ENCODE data around the gene PDE6B.

The PDE6B gene

DNA sequence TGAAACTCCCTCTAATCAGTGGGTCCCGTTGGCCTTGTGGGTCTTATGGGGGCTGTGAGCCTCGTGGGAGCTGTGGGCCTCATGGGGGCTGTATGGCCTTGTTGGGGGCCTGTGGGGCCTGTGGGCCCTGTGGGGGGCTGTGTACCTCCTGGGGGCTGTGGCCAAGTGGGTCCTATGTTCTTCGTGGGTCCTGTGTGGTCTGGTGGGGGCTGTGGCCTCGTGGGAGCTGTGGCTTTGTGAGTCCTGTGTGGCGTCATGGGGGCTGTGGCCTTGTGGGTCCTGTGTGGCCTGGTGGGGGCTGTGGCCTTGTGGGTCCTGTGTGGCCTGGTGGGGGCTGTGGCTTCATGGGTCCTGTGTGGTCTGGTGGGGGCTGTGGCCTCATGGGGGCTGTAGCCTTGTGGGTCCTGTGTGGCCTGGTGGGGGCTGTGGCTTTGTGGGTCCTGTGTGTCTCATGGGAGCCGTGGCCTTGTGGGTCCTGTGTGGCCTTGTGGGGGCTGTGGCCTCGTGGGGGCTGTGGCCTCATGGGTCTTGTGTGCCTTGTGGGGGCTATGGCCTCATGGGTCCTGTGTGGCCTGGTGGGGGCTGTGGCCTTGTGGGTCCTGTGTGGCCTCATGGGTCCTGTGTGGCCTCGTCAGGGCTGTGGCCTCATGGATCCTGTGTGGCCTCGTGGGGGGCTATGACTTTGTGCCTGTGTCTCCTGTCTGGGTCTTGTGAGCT is 87.7 kb downstream of the PDE6B start:
- CTCF ChIA-PET: no interaction called here
- POLR2A ChIA-PET: no interaction called here
- DNase-seq (ENCODE audit: low read depth, low spot score): no peak
- H3K4me3 ChIP-seq (ENCODE audit: low read depth, low read length): no peak overlapping the region
- TF ChIP-seq, protein P1, sequence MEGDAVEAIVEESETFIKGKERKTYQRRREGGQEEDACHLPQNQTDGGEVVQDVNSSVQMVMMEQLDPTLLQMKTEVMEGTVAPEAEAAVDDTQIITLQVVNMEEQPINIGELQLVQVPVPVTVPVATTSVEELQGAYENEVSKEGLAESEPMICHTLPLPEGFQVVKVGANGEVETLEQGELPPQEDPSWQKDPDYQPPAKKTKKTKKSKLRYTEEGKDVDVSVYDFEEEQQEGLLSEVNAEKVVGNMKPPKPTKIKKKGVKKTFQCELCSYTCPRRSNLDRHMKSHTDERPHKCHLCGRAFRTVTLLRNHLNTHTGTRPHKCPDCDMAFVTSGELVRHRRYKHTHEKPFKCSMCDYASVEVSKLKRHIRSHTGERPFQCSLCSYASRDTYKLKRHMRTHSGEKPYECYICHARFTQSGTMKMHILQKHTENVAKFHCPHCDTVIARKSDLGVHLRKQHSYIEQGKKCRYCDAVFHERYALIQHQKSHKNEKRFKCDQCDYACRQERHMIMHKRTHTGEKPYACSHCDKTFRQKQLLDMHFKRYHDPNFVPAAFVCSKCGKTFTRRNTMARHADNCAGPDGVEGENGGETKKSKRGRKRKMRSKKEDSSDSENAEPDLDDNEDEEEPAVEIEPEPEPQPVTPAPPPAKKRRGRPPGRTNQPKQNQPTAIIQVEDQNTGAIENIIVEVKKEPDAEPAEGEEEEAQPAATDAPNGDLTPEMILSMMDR (IDR thresholded peaks at IDR 0.05; ENCODE audit: insufficient read depth, low read length, missing control alignments): no peak

DNA sequence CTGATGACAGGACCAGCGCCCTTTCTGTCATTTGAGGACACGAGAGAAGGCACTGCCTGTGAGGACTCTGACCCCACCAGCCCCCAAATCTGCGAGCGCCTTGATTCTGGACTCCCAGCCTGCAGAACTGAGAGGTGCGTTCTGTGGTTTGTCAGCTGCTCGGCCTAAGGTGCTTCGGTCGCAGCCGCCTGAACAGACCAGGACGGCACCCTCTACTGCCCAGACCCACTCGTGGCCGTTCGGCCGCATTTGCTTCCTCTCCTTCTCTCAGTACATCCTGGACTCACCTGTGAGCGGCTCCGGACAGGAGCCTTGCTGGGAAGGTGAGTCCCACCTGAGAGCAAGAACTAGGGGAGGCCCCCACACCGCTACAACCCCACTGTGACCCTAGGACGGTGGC is 88.7 kb downstream of the PDE6B start:
- POLR2A ChIA-PET: no interaction called here
- CTCF ChIA-PET: no interaction called here
- TF ChIP-seq, protein P1 (IDR thresholded peaks at IDR 0.05; ENCODE audit: insufficient read depth, low read length, missing control alignments): no peak
- H3K4me3 ChIP-seq (ENCODE audit: low read depth, low read length): no peak overlapping the region
- no peak for DNase-seq (ENCODE audit: low read depth, low spot score)

DNA sequence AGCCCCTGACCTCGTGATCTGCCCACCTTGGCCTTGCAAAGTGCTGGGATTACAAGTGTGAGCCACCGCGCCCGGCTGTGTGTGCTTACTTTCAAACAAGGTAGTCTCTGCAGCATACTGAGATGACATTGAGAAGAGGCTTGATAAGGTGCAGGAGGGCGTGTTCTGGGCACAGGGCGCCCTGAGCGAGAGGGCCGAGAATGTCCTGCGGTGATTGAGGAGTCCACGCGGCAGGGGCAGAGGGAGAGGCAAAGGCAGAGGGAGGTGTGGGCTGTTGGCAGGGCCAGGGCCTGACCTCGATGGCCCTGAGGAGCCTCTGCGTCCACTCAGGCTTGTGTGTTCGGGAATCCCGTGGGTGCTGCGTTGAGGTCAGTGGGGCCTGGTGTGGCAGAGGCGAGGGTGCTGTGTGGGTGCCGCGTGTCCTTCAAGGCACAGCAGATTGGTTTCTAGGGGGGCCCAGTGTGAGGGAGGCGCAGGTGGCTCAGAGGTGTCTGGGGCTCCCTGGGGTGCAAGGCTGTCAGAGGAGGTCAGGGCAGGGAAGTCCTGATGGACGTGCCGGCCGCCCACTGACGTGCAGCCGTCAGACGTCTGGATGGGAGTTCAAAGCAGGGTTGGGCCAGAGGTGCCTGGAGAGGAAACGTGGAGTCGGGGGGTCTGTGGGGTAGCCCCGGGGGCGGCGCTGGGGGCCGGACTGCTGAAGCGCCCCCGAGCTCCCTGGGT is 92.4 kb downstream of the PDE6B start:
- no peak for DNase-seq (ENCODE audit: low read depth, low spot score)
- H3K4me3 ChIP-seq (ENCODE audit: low read depth, low read length): no peak overlapping the region
- ChIA-PET POLR2A (no interaction called here), CTCF (interaction anchor here (1.5 kb wide), 1 partner anchor 25 kb away, joined by 6 read pairs; no protein-coding TSS in a partner anchor)
- TF ChIP-seq, protein P1 (IDR thresholded peaks at IDR 0.05; ENCODE audit: insufficient read depth, low read length, missing control alignments): no peak

DNA sequence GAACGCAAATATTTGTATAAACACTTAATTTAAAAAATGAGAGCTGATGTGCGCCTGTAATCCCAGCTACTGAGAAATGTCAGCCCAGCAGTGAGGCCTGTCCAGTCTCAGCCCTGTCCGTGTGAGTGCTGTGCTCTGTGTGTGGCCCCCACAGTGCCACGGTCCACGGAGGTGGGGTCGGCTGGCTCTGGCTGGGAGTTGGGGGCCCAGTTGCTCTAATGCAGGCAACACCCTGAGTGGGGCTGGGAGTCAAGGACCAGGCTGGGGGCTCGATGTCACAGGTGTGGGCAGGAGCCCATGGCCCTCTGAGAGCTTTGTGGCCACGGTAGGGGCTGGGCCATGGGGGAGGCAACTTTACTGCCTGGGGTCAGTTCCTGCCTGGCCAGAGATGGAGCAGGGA is 93.1 kb downstream of the PDE6B start:
- ChIA-PET POLR2A (no interaction called here), CTCF (interaction anchor here (1.5 kb wide), 1 partner anchor 24 kb away, joined by 6 read pairs; no protein-coding TSS in a partner anchor)
- DNase-seq (ENCODE audit: low read depth, low spot score): no peak
- no peak overlapping the region for H3K4me3 ChIP-seq (ENCODE audit: low read depth, low read length)
- TF ChIP-seq, protein P1 (IDR thresholded peaks at IDR 0.05; ENCODE audit: insufficient read depth, low read length, missing control alignments): no peak
